ENCODE data around the gene PCDH9.

GRCh38 chr13:66266761-66267160 lies 963.4 kb downstream of the PCDH9 start:
- TF ChIP-seq EZH2 (IDR thresholded peaks at IDR 0.05; ENCODE audit: low read depth, unreplicated experiment) (no peak), CTCF (conservative IDR thresholded peaks at IDR 0.05; ENCODE audit: low read depth in 2 of 2) (no peak), POLR2AphosphoS5 (IDR thresholded peaks at IDR 0.05; ENCODE audit: low read depth) (no peak), JUNB (IDR thresholded peaks at IDR 0.05; ENCODE audit: unreplicated experiment) (no peak), EZH2phosphoT487 (IDR thresholded peaks at IDR 0.05; ENCODE audit: unreplicated experiment) (no peak), CREB1 (CRISPR knock-in tag; IDR thresholded peaks at IDR 0.05; ENCODE audit: low read depth) (no peak), REST (IDR thresholded peaks at IDR 0.05; ENCODE audit: unreplicated experiment) (no peak), STAT1 (IDR thresholded peaks at IDR 0.05; ENCODE audit: unreplicated experiment) (no peak), ZNF331 (CRISPR knock-in tag; IDR thresholded peaks at IDR 0.05; ENCODE audit: low read depth) (no peak), ETS1 (IDR thresholded peaks at IDR 0.05) (no peak)

Data from GM23338 (cell line).